NT2/D1 (cell line): ENCODE data around the gene EXPH5.

ENCODE experiments used
- SUZ12 ChIP-seq: IDR thresholded peaks from 2 replicates; pipeline ENCODE4 v1.6.1; 2011; ENCODE audit not compliant: insufficient read length, insufficient read depth; ENCODE audit errors: extremely low read depth
- YY1 ChIP-seq: IDR thresholded peaks from 2 replicates; pipeline ENCODE4 v1.6.1; 2011; ENCODE audit not compliant: insufficient read length, insufficient read depth
- ZNF274 ChIP-seq: IDR thresholded peaks from 2 replicates; pipeline ENCODE4 v1.6.1; 2011; ENCODE audit warnings: mild to moderate bottlenecking, low read depth, low read length

- TF ChIP-seq SUZ12 (no peak), YY1 (no peak), ZNF274 (no peak)
Observed at GRCh38 chr11:108592591-108593213, 866 bp downstream of the EXPH5 start.
